ENCODE results near the gene IRF6.

DNA sequence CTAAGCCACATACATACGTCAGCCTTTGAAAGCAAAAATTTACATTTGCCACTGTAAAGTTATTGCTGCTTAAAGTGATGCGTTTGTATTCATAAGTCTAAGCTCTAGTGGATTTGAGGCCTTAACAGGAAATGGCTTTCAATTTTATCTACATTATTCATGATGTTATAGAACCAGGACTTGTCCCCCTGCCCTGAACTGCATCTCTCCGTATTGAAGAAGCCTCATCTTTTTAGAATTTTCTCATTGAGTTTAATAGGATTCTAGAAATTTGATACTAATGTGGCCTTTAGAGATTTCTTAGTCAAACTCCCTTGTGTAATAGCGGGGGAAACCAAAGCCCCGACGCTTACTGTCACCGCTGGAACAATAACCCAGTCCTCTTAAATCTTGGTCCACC is 31.7 kb upstream of the IRF6 start:
- TF ChIP-seq, protein P1, sequence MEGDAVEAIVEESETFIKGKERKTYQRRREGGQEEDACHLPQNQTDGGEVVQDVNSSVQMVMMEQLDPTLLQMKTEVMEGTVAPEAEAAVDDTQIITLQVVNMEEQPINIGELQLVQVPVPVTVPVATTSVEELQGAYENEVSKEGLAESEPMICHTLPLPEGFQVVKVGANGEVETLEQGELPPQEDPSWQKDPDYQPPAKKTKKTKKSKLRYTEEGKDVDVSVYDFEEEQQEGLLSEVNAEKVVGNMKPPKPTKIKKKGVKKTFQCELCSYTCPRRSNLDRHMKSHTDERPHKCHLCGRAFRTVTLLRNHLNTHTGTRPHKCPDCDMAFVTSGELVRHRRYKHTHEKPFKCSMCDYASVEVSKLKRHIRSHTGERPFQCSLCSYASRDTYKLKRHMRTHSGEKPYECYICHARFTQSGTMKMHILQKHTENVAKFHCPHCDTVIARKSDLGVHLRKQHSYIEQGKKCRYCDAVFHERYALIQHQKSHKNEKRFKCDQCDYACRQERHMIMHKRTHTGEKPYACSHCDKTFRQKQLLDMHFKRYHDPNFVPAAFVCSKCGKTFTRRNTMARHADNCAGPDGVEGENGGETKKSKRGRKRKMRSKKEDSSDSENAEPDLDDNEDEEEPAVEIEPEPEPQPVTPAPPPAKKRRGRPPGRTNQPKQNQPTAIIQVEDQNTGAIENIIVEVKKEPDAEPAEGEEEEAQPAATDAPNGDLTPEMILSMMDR (conservative IDR thresholded peaks at IDR 0.05 in 1 of 2, IDR thresholded peaks at IDR 0.05 in 1 of 2; ENCODE audit: low read depth in 1 of 2, low read length in 2 of 2) = no peak
- no peak for TF ChIP-seq EZH2 (IDR thresholded peaks at IDR 0.05; ENCODE audit: low read length, missing control alignments)

Data from fibroblast of lung (primary cell).